A673 (cell line): ENCODE measurements around the gene FGFBP2.

Source experiments
- EZH2 ChIP-seq: fragments of 200-600 bp; sonication (generic); IDR thresholded peaks from 2 replicates; pipeline ENCODE4 v1.6.1; 2017; ENCODE audit warnings: borderline replicate concordance, low read depth, mild to moderate bottlenecking, mixed read lengths, antibody characterized with exemption, low read length; ENCODE audit not compliant: poor library complexity, severe bottlenecking
- TF ChIP-seq, protein P1 (sequence below): fragments of 300-800, 200-600 bp; sonication (generic); conservative IDR thresholded peaks from 2 replicates; pipeline ENCODE4 v1.5.1; 2017; ENCODE audit warnings: low read depth, mild to moderate bottlenecking, antibody characterized with exemption, low read length, moderate library complexity, mixed read lengths

DNA sequence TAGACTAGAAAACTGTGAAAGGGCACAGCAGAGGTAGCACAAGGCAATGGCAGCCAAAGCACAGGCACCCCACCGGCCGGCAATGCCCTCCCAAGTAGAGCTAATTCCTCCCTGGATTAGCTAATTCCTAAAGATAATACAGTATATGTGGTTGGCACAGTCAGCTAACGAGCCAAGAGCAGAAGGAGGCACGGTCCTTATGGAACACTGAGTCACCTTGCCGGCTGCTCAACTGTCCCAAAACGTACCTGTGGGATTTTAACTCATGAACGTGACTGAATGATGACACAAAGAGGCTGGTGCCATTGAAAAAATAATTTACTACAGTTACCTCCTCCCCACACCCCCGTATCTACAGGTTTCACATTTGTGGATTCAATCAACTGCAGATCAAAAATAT lies 15.3 kb downstream of the FGFBP2 start:
- TF ChIP-seq, protein P1, sequence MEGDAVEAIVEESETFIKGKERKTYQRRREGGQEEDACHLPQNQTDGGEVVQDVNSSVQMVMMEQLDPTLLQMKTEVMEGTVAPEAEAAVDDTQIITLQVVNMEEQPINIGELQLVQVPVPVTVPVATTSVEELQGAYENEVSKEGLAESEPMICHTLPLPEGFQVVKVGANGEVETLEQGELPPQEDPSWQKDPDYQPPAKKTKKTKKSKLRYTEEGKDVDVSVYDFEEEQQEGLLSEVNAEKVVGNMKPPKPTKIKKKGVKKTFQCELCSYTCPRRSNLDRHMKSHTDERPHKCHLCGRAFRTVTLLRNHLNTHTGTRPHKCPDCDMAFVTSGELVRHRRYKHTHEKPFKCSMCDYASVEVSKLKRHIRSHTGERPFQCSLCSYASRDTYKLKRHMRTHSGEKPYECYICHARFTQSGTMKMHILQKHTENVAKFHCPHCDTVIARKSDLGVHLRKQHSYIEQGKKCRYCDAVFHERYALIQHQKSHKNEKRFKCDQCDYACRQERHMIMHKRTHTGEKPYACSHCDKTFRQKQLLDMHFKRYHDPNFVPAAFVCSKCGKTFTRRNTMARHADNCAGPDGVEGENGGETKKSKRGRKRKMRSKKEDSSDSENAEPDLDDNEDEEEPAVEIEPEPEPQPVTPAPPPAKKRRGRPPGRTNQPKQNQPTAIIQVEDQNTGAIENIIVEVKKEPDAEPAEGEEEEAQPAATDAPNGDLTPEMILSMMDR, result no peak
- no peak for TF ChIP-seq EZH2
